ENCODE measurements around the gene MALRD1.

Gene MALRD1

GRCh38 chr10:19385846-19386450 is 337.3 kb downstream of the MALRD1 start:
- no peak for DNase-seq

- DNase-seq: no peak
These were observed 360.3 kb downstream of the MALRD1 start for GRCh38 chr10:19408924-19409323.

- DNase-seq: no peak
These were observed 362.5 kb downstream of the MALRD1 start for GRCh38 chr10:19411119-19411518.

- DNase-seq: no peak
These were observed 363.9 kb downstream of the MALRD1 start for GRCh38 chr10:19412531-19412930.

GRCh38 chr10:19416164-19416563 is 367.6 kb downstream of the MALRD1 start:
- no peak for DNase-seq

- DNase-seq: no peak
These were observed 369.1 kb downstream of the MALRD1 start for GRCh38 chr10:19417740-19418139.

GRCh38 chr10:19421674-19422073 is 373.1 kb downstream of the MALRD1 start:
- no peak for DNase-seq

- no peak for DNase-seq
These were observed 377.4 kb downstream of the MALRD1 start for GRCh38 chr10:19426034-19426433.

- no peak for DNase-seq
These were observed 383.2 kb downstream of the MALRD1 start for GRCh38 chr10:19431622-19432351.

GRCh38 chr10:19449860-19450259 is 401.3 kb downstream of the MALRD1 start:
- no peak for DNase-seq

GRCh38 chr10:19451356-19451755 is 402.8 kb downstream of the MALRD1 start:
- DNase-seq: no peak

GRCh38 chr10:19451937-19452336 is 403.3 kb downstream of the MALRD1 start:
- no peak for DNase-seq

- DNase-seq: no peak
These were observed 405.4 kb downstream of the MALRD1 start for GRCh38 chr10:19453967-19454366.

GRCh38 chr10:19461588-19461987 is 413.0 kb downstream of the MALRD1 start:
- DNase-seq: no peak

- DNase-seq: no peak
These were observed 418.1 kb downstream of the MALRD1 start for GRCh38 chr10:19466709-19467108.

GRCh38 chr10:19468413-19468812 is 419.8 kb downstream of the MALRD1 start:
- no peak for DNase-seq

GRCh38 chr10:19469521-19469920 is 420.9 kb downstream of the MALRD1 start:
- no peak for DNase-seq

GRCh38 chr10:19479854-19480253 is 431.3 kb downstream of the MALRD1 start:
- no peak for DNase-seq

GRCh38 chr10:19480353-19480752 is 431.8 kb downstream of the MALRD1 start:
- DNase-seq: no peak

GRCh38 chr10:19483421-19483820 is 434.8 kb downstream of the MALRD1 start:
- no peak for DNase-seq

GRCh38 chr10:19488592-19489280 is 440.1 kb downstream of the MALRD1 start:
- DNase-seq: no peak

GRCh38 chr10:19491166-19491565 is 442.6 kb downstream of the MALRD1 start:
- no peak for DNase-seq

GRCh38 chr10:19493917-19494316 is 445.3 kb downstream of the MALRD1 start:
- DNase-seq: no peak

GRCh38 chr10:19497026-19497425 is 448.4 kb downstream of the MALRD1 start:
- DNase-seq: no peak
